Liver (tissue), 9 donors: ENCODE data around the gene UBE3A. TPM values are rescaled to one million over a fixed set of nuclear protein-coding genes. Genes with fewer than 3 reads are reported as not detected.

ENCODE experiments used
- DNase-seq: peaks from one replicate; pipeline ENCODE4 v3.0.0-alpha.2; 2017; ENCODE audit warnings: low spot score
- H3K27ac ChIP-seq, 2 donors: one replicate each; pipeline ENCODE4 v1.7.0; 2013; ENCODE audit warnings: inconsistent platforms in 2 of 2, low read length in 2 of 2, control low read depth in 1 of 2, low read depth in 1 of 2, mild to moderate bottlenecking in 1 of 2
- H3K27me3 ChIP-seq, 4 donors: one replicate each; pipeline versions ENCODE4 v1.6.1 to v1.7.0; 2013; ENCODE audit warnings: low read length in 3 of 4, inconsistent platforms in 1 of 4, mild to moderate bottlenecking in 1 of 4, moderate library complexity in 1 of 4; ENCODE audit not compliant: control insufficient read depth in 4 of 4, insufficient read depth in 4 of 4
- H3K36me3 ChIP-seq, 4 donors: one replicate each; pipeline versions ENCODE4 v1.6.1 to v1.7.0; 2013; ENCODE audit warnings: low read length in 3 of 4, mild to moderate bottlenecking in 3 of 4, low read depth in 1 of 4, moderate library complexity in 1 of 4; ENCODE audit not compliant: control insufficient read depth in 4 of 4, insufficient read depth in 3 of 4
- H3K4me1 ChIP-seq, 4 donors: one replicate each; pipeline versions ENCODE4 v1.6.1 to v1.7.0; 2013; ENCODE audit warnings: low read length in 3 of 4, mild to moderate bottlenecking in 3 of 4, moderate library complexity in 1 of 4; ENCODE audit not compliant: control insufficient read depth in 4 of 4, insufficient read depth in 4 of 4
- H3K4me3 ChIP-seq, 3 donors: one replicate each; pipeline versions ENCODE4 v1.6.1 to v1.7.0; 2013; ENCODE audit warnings: low read length in 3 of 3, control low read depth in 1 of 3, low read depth in 1 of 3, mild to moderate bottlenecking in 1 of 3
- H3K9ac ChIP-seq, 2 donors: one replicate each; pipeline ENCODE4 v1.7.0; 2013; ENCODE audit warnings: low read length in 2 of 2, mild to moderate bottlenecking in 2 of 2, moderate library complexity in 2 of 2, control low read depth in 1 of 2, low read depth in 1 of 2
- H3K9me3 ChIP-seq, 4 donors: one replicate each; pipeline versions ENCODE4 v1.6.1 to v1.7.0; 2013; ENCODE audit warnings: low read length in 3 of 4; ENCODE audit not compliant: control insufficient read depth in 4 of 4
- ATF3 ChIP-seq: IDR thresholded peaks from 2 replicates; pipeline ENCODE4 v1.6.1; 2016; ENCODE audit warnings: antibody characterized with exemption
- CTCF ChIP-seq: fragments of 150-350 bp; IDR thresholded peaks from 2 replicates; pipeline ENCODE4 v1.5.1; 2017; ENCODE audit warnings: improper control_type of control experiment, low read depth, low read length; ENCODE audit not compliant: missing input control
- EGR1 ChIP-seq, 2 donors: IDR thresholded peaks; 2 replicates each; pipeline ENCODE4 v1.6.1; 2016 to 2018; ENCODE audit warnings: antibody characterized with exemption in 2 of 2, low read depth in 2 of 2
- FOXA1 ChIP-seq: IDR thresholded peaks from 2 replicates; pipeline ENCODE4 v1.6.1; 2016; ENCODE audit warnings: antibody characterized with exemption
- FOXA2 ChIP-seq: IDR thresholded peaks from 2 replicates; pipeline ENCODE4 v1.6.1; 2016; ENCODE audit warnings: antibody characterized with exemption
- GABPA ChIP-seq, 2 donors: IDR thresholded peaks in 1 of 2; conservative IDR thresholded peaks in 1 of 2; 2 replicates each; pipeline ENCODE4 v1.6.1; 2016; ENCODE audit warnings: antibody characterized with exemption in 2 of 2, mild to moderate bottlenecking in 1 of 2, moderate library complexity in 1 of 2
- HNF4A ChIP-seq, 2 donors: conservative IDR thresholded peaks; 2 replicates each; pipeline ENCODE4 v1.6.1; 2016; ENCODE audit warnings: antibody characterized with exemption in 2 of 2, mild to moderate bottlenecking in 2 of 2
- JUND ChIP-seq, 2 donors: IDR thresholded peaks; 2 replicates each; pipeline ENCODE4 v1.6.1; 2016; ENCODE audit warnings: antibody characterized with exemption in 2 of 2
- MAX ChIP-seq: IDR thresholded peaks from 2 replicates; pipeline ENCODE4 v1.6.1; 2016; ENCODE audit warnings: antibody characterized with exemption
- NR2F2 ChIP-seq: IDR thresholded peaks from 2 replicates; pipeline ENCODE4 v1.6.1; 2016; ENCODE audit warnings: antibody characterized with exemption
- RAD21 ChIP-seq, 2 donors: IDR thresholded peaks; 2 replicates each; pipeline ENCODE4 v1.6.1; 2016; ENCODE audit warnings: antibody characterized with exemption in 2 of 2, mild to moderate bottlenecking in 2 of 2
- REST ChIP-seq: IDR thresholded peaks from 2 replicates; pipeline ENCODE4 v1.6.1; 2016; ENCODE audit warnings: antibody characterized with exemption, mild to moderate bottlenecking
- RXRA ChIP-seq, 2 donors: IDR thresholded peaks; 2 replicates each; pipeline ENCODE4 v1.6.1; 2017 to 2018; ENCODE audit warnings: antibody characterized with exemption in 2 of 2, mild to moderate bottlenecking in 1 of 2
- SP1 ChIP-seq: IDR thresholded peaks from 2 replicates; pipeline ENCODE4 v1.6.1; 2018; ENCODE audit warnings: antibody characterized with exemption, mild to moderate bottlenecking
- YY1 ChIP-seq: IDR thresholded peaks from 2 replicates; pipeline ENCODE4 v1.6.1; 2016; ENCODE audit warnings: antibody characterized with exemption, mild to moderate bottlenecking
- ZBTB33 ChIP-seq: IDR thresholded peaks from 2 replicates; pipeline ENCODE4 v1.6.1; 2016; ENCODE audit warnings: antibody characterized with exemption
- WGBS: extraction: QIAGEN DNeasy Blood & Tissue Kit; methylation state at CpG from one replicate; pipeline ENCODE4 v1.1.7; 2013; 5-methylcytosine and 5-hydroxymethylcytosine counted together
- polyA plus RNA-seq, 2 donors: library from polyadenylated mRNA; stranded (reverse) in 1 of 2; unstranded in 1 of 2; fragments of 200-250 nt in 1 of 2; fragments of >200 nt in 1 of 2; fragmentation: Nextera tagmentation in 1 of 2; extraction: Ambion mirVana in 1 of 2; gene quantifications; one replicate each; pipeline versions ENCODE4 v1.2.1 to v1.2.3, GENCODE V29; 2013 to 2015
- total RNA-seq, 2 donors: library from RNA; depleted of rRNA; stranded (reverse); fragments of >200 nt; gene quantifications; one replicate each; pipeline ENCODE4 v1.2.3, GENCODE V29; 2014
- donor health status: healthy.
- donor health status: healthy.
- donor health status: healthy.
- donor health status: healthy.
- donor health status: healthy.

UBE3A gene
- total and polyA plus RNA-seq, 4 donors: 12.9 to 58.4 (median 38.2) TPM

GRCh38 chr15:25331860-25332259 lies 107.0 kb downstream of the UBE3A start (continued):
- TF ChIP-seq CTCF (no peak), GABPA (IDR thresholded peaks at IDR 0.05 in 1 of 2, conservative IDR thresholded peaks at IDR 0.05 in 1 of 2) (no peak), RXRA (IDR thresholded peaks at IDR 0.05) (no peak)

- H3K9ac ChIP-seq: no peak overlapping the region
- H3K27ac ChIP-seq: no peak overlapping the region
- H3K4me3 ChIP-seq: no peak overlapping the region
- H3K27me3 ChIP-seq: no peaks in the 10 kb centered on the region
- TF ChIP-seq ATF3: no peak
- TF ChIP-seq FOXA1: no peak
- TF ChIP-seq GABPA (IDR thresholded peaks at IDR 0.05 in 1 of 2, conservative IDR thresholded peaks at IDR 0.05 in 1 of 2): no peak
- TF ChIP-seq NR2F2: no peak
- no peak for TF ChIP-seq SP1
- 97% methylated on average over 2 of the region's 2 CpGs for WGBS
- H3K9me3 ChIP-seq: peaks cover 1 to 5% (median 3%) of the 10 kb centered on the region in 4 donors
- DNase-seq: no peak
- peaks cover 0 to 17% (median 10%) of the 10 kb centered on the region in 4 donors for H3K36me3 ChIP-seq
- no peaks in the 10 kb centered on the region for H3K4me1 ChIP-seq
These were observed 107.4 kb downstream of the UBE3A start for GRCh38 chr15:25331404-25331803.

GRCh38 chr15:25329696-25330095 lies 109.1 kb downstream of the UBE3A start:
- H3K9me3 ChIP-seq: peaks cover 1 to 3% (median 2%) of the 10 kb centered on the region in 4 donors
- WGBS: 92% methylated on average over 2 of the region's 2 CpGs
- TF ChIP-seq CTCF (no peak), GABPA (IDR thresholded peaks at IDR 0.05 in 1 of 2, conservative IDR thresholded peaks at IDR 0.05 in 1 of 2) (no peak), FOXA2 (no peak), RAD21 (IDR thresholded peaks at IDR 0.05) (no peak), YY1 (no peak), ATF3 (no peak), REST (no peak), JUND (IDR thresholded peaks at IDR 0.05) (no peak), EGR1 (IDR thresholded peaks at IDR 0.05; ENCODE audit: low read depth in 2 of 2) (no peak), MAX (no peak), ZBTB33 (no peak), SP1 (no peak), RXRA (IDR thresholded peaks at IDR 0.05) (no peak), HNF4A (conservative IDR thresholded peaks at IDR 0.05) (no peak)

More at GRCh38 chr15:25329696-25330095, 109.1 kb downstream of the UBE3A start:
- Histone ChIP-seq H3K9ac (no peak overlapping the region), H3K27ac (no peak overlapping the region), H3K27me3 (no peaks in the 10 kb centered on the region), H3K4me3 (no peak overlapping the region), H3K36me3 (peaks cover 0 to 7% (median 5%) of the 10 kb centered on the region in 4 donors), H3K4me1 (no peaks in the 10 kb centered on the region)
- DNase-seq: no peak
